K562 (cell line): ENCODE results near the gene RAB24. TPM values are rescaled to one million over a fixed set of nuclear protein-coding genes. Genes with fewer than 3 reads are reported as not detected.

Source experiments
- ATAC-seq: fragments of 200-7000 bp; cut with Tn5 transposase; 3 replicates; pipeline ENCODE4 v1.9.1; 2020; ENCODE audit warnings: moderate library complexity
- BruUV-seq: library from RNA; stranded (reverse); fragments of 400-500 nt; replicated peaks from 2 replicates; lab custom pipeline; 2021; lab: Mats Ljungman, UMichigan
- CTCF ChIA-PET: fragments of 300-600 bp; formaldehyde crosslinking; extraction: SDS; loops from one replicate; lab custom pipeline; 2021; ENCODE audit warnings: low intra/inter-chr PET ratio; lab: Yijun Ruan, JAX
- POLR2A ChIA-PET: fragments of 300-600, 350-650 bp; sonication (Branson Sonifier 250); formaldehyde crosslinking; extraction: SDS; loops from one replicate; lab custom pipeline; 2021; ENCODE audit warnings: antibody characterized with exemption, inconsistent platforms; lab: Yijun Ruan, JAX
- DNase-seq, 4 experiments: peaks; one replicate each; pipeline versions ENCODE4 v3.0.0 to v3.0.0-alpha.2; 2011 to 2018; ENCODE audit warnings: low spot score in 3 of 4, mixed read lengths in 3 of 4; ENCODE audit errors: extremely low read depth in 1 of 4
- FAIRE-seq: peaks from 2 replicates; lab custom pipeline; 2011; peaks lifted over from hg19 to GRCh38; lab: Jason Lieb, UNC
- H2AFZ ChIP-seq: 2 replicates; pipeline ENCODE4 v1.6.0; 2011; ENCODE audit warnings: low read depth, low read length, control low read depth, inconsistent platforms
- H3K27ac ChIP-seq: fragments of 200-600 bp; 3 replicates; pipeline ENCODE4 v1.8.0; 2011; ENCODE audit warnings: low read depth, mild to moderate bottlenecking, control low read depth, inconsistent platforms, low read length, moderate library complexity, mixed read lengths; ENCODE audit errors: extremely low read depth
- H3K27me3 ChIP-seq, 2 experiments: fragments of 300-600 bp in 1 of 2; 2 replicates in 1 of 2; 3 replicates in 1 of 2; pipeline versions ENCODE4 v1.6.0 to v1.8.0; 2011; ENCODE audit warnings: inconsistent platforms in 2 of 2, low read length in 2 of 2, mild to moderate bottlenecking in 1 of 2, mixed read lengths in 1 of 2, moderate library complexity in 1 of 2; ENCODE audit not compliant: control insufficient read depth in 2 of 2, insufficient read depth in 2 of 2
- H3K36me3 ChIP-seq: fragments of 300-600 bp; 3 replicates; pipeline ENCODE4 v1.8.0; 2011; ENCODE audit warnings: mild to moderate bottlenecking, low read length, inconsistent platforms; ENCODE audit not compliant: control insufficient read depth, insufficient read depth
- H3K4me1 ChIP-seq, 2 experiments: fragments of 200-600 bp in 1 of 2; replicated peaks in 1 of 2; 2 replicates in 1 of 2; 3 replicates in 1 of 2; pipeline versions ENCODE4 v1.5.1 to v1.8.0; 2011; ENCODE audit warnings: inconsistent platforms in 2 of 2, low read length in 2 of 2, mild to moderate bottlenecking in 1 of 2, mixed read lengths in 1 of 2, moderate library complexity in 1 of 2; ENCODE audit not compliant: control insufficient read depth in 2 of 2, insufficient read depth in 2 of 2
- H3K4me2 ChIP-seq: 2 replicates; pipeline ENCODE4 v1.6.1; 2011; ENCODE audit warnings: low read length, control low read depth, inconsistent platforms, mixed read lengths; ENCODE audit not compliant: insufficient read depth
- H3K4me3 ChIP-seq: fragments of 200-600 bp; sonication (generic), shearing (Covaris generic); 2 replicates; pipeline ENCODE4 v1.5.1; 2016; ENCODE audit warnings: control low read depth, inconsistent platforms
- H3K79me2 ChIP-seq: fragments of 200-600 bp; 3 replicates; pipeline ENCODE4 v1.8.0; 2011; ENCODE audit warnings: low read length, inconsistent platforms; ENCODE audit not compliant: control insufficient read depth, insufficient read depth
- H3K9ac ChIP-seq, 2 experiments: 2 replicates each; pipeline versions ENCODE4 v1.6.0 to v1.6.1; 2011; ENCODE audit warnings: low read depth in 2 of 2, low read length in 2 of 2, control low read depth in 1 of 2, inconsistent platforms in 1 of 2, mild to moderate bottlenecking in 1 of 2, mixed read lengths in 1 of 2; ENCODE audit not compliant: insufficient read depth in 1 of 2
- H3K9me1 ChIP-seq: one replicate; pipeline ENCODE4 v1.6.0; 2011; ENCODE audit warnings: inconsistent platforms, mild to moderate bottlenecking, low read length, moderate library complexity; ENCODE audit not compliant: control insufficient read depth, insufficient read depth
- H3K9me3 ChIP-seq: replicated peaks from 2 replicates; pipeline ENCODE4 v1.5.1; 2011; ENCODE audit warnings: low read depth, low read length, inconsistent platforms; ENCODE audit not compliant: control insufficient read depth, insufficient read depth
- H4K20me1 ChIP-seq: replicated peaks from 2 replicates; pipeline ENCODE4 v1.6.1; 2011; ENCODE audit warnings: low read length, inconsistent platforms, mixed read lengths; ENCODE audit not compliant: control insufficient read depth, insufficient read depth
- CTCF ChIP-seq, 3 experiments: IDR thresholded peaks in 2 of 3; conservative IDR thresholded peaks in 1 of 3; 2 replicates each; pipeline ENCODE4 v1.5.1; 2011 to 2012; ENCODE audit warnings: low read length in 3 of 3, mild to moderate bottlenecking in 3 of 3, control low read depth in 2 of 3, improper control_type of control experiment in 1 of 3, inconsistent platforms in 1 of 3, low read depth in 1 of 3, mixed read lengths in 1 of 3, moderate library complexity in 1 of 3; ENCODE audit not compliant: insufficient read depth in 2 of 3
- KLF13 ChIP-seq: fragments of 450-650 bp; IDR thresholded peaks from 2 replicates; pipeline ENCODE4 v1.6.1; 2016; ENCODE audit warnings: missing genetic modification characterization, low read depth, mild to moderate bottlenecking, missing compliant biosample characterization, moderate library complexity, borderline replicate concordance
- WGBS: fragments of 100-300 bp; shearing (Covaris generic); methylation state at CpG from one replicate; pipeline ENCODE4 v1.1.6; 2016; ENCODE audit warnings: low coverage, mixed read lengths; ENCODE audit not compliant: insufficient coverage; ENCODE audit errors: missing lambda C conversion rate; 5-methylcytosine and 5-hydroxymethylcytosine counted together
- in situ Hi-C: fragments of 300-500 bp; cut with MboI; formaldehyde crosslinking; loops from 4 replicates; pipeline ENCODE4 v1.15.0; 2018; ENCODE audit warnings: inconsistent platforms, mixed read lengths
- intact Hi-C: fragments of 100-400 bp; cut with micrococcal nuclease; formaldehyde crosslinking; loops from 2 replicates; pipeline ENCODE4 v1.14.2; 2022
- polyA plus RNA-seq, 8 experiments: library from polyadenylated mRNA; depleted of rRNA in 4 of 8; stranded (reverse) in 5 of 8; unstranded in 3 of 8; fragments of >200 nt; fragmentation: Nextera tagmentation in 2 of 8; fragmentation: Illumina TruSeq in 1 of 8; extraction: Ambion mirVana in 2 of 8; extraction: Trizol in 1 of 8; gene quantifications; 2 replicates each; pipeline versions ENCODE4 v1.2.1 to v1.2.3, GENCODE V29; 2011 to 2014; ENCODE audit warnings: inconsistent platforms in 1 of 8, missing spikeins in 1 of 8
- total RNA-seq, 7 experiments: library from RNA; depleted of rRNA in 6 of 7; stranded (reverse); fragments of >200 nt in 6 of 7; fragmentation: Illumina TruSeq in 2 of 7; extraction: Trizol in 2 of 7; gene quantifications; 2 replicates each; pipeline versions ENCODE4 v1.2.1 to v1.2.3, GENCODE V29; 2011 to 2021; ENCODE audit warnings: low replicate concordance in 1 of 7

RAB24 gene
- total and polyA plus RNA-seq, 9 of the 15 experiments (the other 6 are each of a cell fraction or from before 2014, with no cell fraction given) = 13.9 to 107 (median 34.8) TPM

GRCh38 chr5:177336112-177336511 lies 32.6 kb upstream of the RAB24 start:
- no peak overlapping the region for H2AFZ ChIP-seq
- H3K36me3 ChIP-seq = peaks cover 91% of the 10 kb centered on the region
- FAIRE-seq = no peak

More at GRCh38 chr5:177336112-177336511, 32.6 kb upstream of the RAB24 start:
- ATAC-seq (peak; percentile 58), DNase-seq (no peak)
- CTCF ChIA-PET = no interaction called here
- Histone ChIP-seq H3K4me2 (no peak overlapping the region), H3K79me2 (peaks cover 11% of the 10 kb centered on the region), H3K9me3 (no peaks in the 10 kb centered on the region), H3K27ac (no peak overlapping the region), H3K27me3 (no peaks in the 10 kb centered on the region), H4K20me1 (0 out of 2 replicates have a peak, but pooled peaks cover 8% of the 10 kb centered on the region), H3K4me3 (no peak overlapping the region), H3K4me1 (peaks cover 0 to under 1% of the 10 kb centered on the region in 2 experiments; a peak in 1 of 5 replicates), H3K9me1 (no peaks in the 10 kb centered on the region), H3K9ac (no peak overlapping the region)
- in situ Hi-C loops (no loop called here), intact Hi-C loops (no loop called here)
- 78% methylated on average over 10 of the region's 12 CpGs for WGBS
- BruUV-seq = no TSS peak
- POLR2A ChIA-PET = interaction anchor here (1.1 to 1.2 kb wide), 2 partner anchors 8 to 39 kb away, joined by 3 to 4 read pairs; no protein-coding TSS in a partner anchor
- TF ChIP-seq KLF13 (tag) (no peak), CTCF (IDR thresholded peaks at IDR 0.05 in 2 of 3, conservative IDR thresholded peaks at IDR 0.05 in 1 of 3; ENCODE audit: insufficient read depth in 2 of 3, low read depth in 1 of 3, low read length in 3 of 3) (peak; percentile 33 to 64 (median 47); a peak in 5 of 6 replicates)
